HTR-8/SVneo (cell line): ENCODE data around the gene AADAC.
"Not testable (repeated sequence)": the region's sequence is repeated elsewhere in the genome, so short reads cannot be mapped to it uniquely, and the experiment has no call there.

Experiments
- DNase-seq: peaks from one replicate; pipeline ENCODE4 v3.0.0; 2011; ENCODE audit warnings: low spot score, mixed read lengths; ENCODE audit not compliant: insufficient read length
- FAIRE-seq: peaks from 2 replicates; lab custom pipeline; 2011; peaks lifted over from hg19 to GRCh38; lab: Jason Lieb, UNC

The AADAC gene

DNA sequence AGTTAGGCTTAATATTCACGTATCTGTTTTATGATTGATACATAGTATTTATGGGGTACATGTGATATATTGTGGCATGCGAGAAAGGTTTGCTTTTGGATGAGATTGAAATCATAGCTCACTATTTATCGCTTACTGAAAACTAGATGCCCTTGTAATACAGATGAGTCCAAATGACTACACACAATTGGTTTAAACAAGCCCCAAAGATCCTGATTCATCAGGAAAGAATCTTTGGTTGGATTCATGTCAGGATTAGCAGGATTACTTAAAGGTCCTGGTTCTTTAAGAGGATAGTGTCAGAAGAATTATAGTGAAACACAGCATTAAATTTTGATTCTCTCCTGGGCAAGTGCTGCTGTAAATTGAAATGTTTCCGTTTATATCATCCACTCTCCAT, 18.6 kb upstream of the AADAC start:
- DNase-seq (peak; percentile 42), FAIRE-seq (peak; percentile 36)

- FAIRE-seq (no peak), DNase-seq (no peak)
Observed at GRCh38 chr3:151796105-151796680, 17.7 kb upstream of the AADAC start.

- DNase-seq (no peak), FAIRE-seq (no peak)
Observed at GRCh38 chr3:151798466-151798865, 15.4 kb upstream of the AADAC start.

GRCh38 chr3:151800431-151800830, 13.5 kb upstream of the AADAC start:
- no peak for DNase-seq
- FAIRE-seq, result no peak

DNA sequence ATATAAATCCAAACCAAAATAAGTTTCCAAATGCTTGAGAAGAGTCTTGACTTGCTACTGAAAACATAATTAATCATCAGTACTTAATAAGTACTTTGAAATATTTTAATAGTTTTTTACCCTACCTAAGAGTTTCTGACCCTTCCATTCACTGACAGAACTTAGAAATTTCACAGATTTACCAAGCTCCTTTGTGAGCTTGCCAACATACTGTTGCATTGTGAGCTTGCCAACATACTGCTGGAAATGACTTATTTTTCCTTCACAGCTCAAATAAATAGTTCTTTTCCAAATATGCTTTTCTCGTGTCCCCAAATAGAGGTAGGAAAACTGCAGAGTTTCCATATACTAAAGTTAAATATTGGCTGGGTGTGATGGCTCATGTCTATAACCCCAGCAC, 9.6 kb upstream of the AADAC start:
- FAIRE-seq, result no peak

GRCh38 chr3:151806838-151807237, 7.1 kb upstream of the AADAC start:
- FAIRE-seq, result no peak
- DNase-seq, result no peak

More for the DNA sequence above, 9.6 kb upstream of the AADAC start:
- DNase-seq, result no peak

DNA sequence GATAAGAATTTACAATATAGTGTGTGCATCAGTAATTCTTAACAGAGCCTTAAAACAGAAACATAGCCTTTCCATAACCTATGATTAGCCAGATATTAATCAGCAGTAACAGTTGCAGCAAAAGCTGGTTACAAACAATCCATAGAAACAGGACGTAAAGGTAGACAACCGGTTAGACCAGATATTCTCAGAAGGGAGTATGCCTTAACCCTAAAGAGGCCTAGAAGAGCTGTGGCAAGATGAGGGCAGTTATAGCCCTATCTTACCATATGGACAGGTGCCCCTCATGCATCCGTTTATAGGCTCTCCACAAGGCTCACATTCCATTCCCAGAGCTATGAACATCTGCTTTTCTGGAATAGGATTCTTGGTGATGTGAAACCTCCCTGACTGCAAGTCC, 5.0 kb upstream of the AADAC start:
- FAIRE-seq, DNase-seq: not testable (repeated sequence)

GRCh38 chr3:151811474-151811873, 2.4 kb upstream of the AADAC start:
- DNase-seq, result no peak

DNA sequence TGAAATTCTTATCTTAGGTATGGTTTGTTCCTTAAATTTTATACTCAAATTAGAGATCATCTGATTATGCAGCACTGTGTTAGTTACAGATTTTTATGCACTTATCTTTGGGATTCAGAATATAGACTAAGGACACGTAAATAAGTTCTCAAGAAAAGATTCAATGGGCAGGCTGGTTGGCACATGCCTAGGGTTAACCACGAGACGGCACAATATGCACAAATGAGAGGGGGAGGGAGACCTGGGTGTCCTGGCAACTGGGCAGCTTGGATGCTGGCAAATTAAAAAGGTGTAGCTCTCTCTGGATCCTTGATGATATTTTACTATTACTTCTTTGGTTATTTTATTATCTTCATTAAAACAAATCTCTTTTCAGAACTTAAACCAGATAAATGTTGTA, 672 bp downstream of the AADAC start:
- DNase-seq (no peak), FAIRE-seq (no peak)

More at GRCh38 chr3:151811474-151811873, 2.4 kb upstream of the AADAC start:
- no peak for FAIRE-seq

- peak; percentile 56 for DNase-seq
- no peak for FAIRE-seq
Observed at GRCh38 chr3:151816091-151816604, 2.2 kb downstream of the AADAC start.

DNA sequence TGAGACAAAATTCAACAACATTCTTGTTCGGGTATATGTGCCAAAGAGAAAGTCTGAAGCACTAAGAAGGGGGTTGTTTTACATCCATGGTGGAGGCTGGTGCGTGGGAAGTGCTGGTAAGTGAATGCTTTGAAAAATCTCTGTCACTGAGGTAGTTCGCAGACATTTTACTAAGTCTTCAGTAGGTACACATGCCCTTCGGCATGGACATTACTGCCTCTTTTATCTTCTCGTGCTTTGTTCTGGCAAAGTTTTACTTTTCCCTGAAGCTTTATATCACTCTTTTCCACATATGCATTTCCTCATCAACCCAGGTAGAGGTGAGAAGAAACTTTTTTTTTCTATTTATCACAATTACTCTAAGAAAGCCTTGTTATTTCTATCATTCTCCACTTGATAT, 3.6 kb downstream of the AADAC start:
- FAIRE-seq, result no peak
- no peak for DNase-seq

- no peak for DNase-seq
- FAIRE-seq, result no peak
Observed at GRCh38 chr3:151818361-151818760, 4.4 kb downstream of the AADAC start.

GRCh38 chr3:151819910-151820309, 6.0 kb downstream of the AADAC start:
- DNase-seq (no peak), FAIRE-seq (no peak)

DNA sequence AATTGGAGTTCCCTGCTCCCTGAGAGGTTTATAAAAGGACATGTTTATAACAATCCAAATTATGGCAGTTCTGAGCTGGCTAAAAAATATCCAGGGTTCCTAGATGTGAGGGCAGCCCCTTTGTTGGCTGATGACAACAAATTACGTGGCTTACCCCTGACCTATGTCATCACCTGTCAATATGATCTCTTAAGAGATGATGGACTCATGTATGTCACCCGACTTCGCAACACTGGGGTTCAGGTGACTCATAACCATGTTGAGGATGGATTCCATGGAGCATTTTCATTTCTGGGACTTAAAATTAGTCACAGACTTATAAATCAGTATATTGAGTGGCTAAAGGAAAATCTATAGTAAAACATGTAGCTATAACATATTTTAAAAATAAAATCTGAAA, 13.9 kb downstream of the AADAC start:
- no peak for FAIRE-seq
- DNase-seq, result no peak

DNA sequence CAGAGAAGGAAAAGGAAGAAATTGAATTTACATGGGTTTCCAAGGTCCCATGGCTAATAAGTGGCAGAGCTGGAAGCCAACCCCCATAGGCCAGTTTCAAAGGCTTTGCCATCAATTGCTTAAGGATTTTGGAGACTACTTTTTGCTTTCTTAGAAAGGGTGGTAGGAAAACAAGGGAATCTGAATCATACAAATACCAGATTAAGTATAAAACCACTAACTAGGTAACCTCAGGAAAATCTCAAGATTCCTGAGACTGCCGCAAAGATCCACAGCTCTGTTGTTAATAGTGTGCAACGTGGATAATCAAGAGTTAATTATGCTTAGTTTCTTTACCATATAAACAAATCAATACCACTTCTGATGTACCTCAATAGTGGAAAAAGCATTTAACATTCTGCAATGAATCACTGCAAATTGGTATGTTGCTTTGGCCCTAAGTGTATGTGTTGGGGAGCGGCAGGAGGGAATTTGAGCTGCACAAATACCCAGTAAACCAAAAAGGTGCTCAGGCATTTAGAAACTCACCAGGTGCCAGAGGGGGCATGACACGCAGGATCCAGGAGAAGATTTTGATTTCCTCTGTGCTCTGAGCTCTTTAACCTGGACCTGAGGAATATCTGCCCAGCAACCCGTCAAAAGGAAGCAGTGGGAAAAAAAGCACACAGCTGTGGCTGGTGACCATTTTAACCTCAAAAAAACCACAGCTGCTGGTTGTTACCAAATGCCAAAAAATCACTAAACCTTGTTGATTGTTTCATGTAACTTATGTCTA, 22.0 kb downstream of the AADAC start:
- FAIRE-seq (no peak), DNase-seq (no peak)

- peak; percentile 49 for DNase-seq
- peak; percentile 36 for FAIRE-seq
Observed at GRCh38 chr3:151837057-151837456, 23.1 kb downstream of the AADAC start.

DNA sequence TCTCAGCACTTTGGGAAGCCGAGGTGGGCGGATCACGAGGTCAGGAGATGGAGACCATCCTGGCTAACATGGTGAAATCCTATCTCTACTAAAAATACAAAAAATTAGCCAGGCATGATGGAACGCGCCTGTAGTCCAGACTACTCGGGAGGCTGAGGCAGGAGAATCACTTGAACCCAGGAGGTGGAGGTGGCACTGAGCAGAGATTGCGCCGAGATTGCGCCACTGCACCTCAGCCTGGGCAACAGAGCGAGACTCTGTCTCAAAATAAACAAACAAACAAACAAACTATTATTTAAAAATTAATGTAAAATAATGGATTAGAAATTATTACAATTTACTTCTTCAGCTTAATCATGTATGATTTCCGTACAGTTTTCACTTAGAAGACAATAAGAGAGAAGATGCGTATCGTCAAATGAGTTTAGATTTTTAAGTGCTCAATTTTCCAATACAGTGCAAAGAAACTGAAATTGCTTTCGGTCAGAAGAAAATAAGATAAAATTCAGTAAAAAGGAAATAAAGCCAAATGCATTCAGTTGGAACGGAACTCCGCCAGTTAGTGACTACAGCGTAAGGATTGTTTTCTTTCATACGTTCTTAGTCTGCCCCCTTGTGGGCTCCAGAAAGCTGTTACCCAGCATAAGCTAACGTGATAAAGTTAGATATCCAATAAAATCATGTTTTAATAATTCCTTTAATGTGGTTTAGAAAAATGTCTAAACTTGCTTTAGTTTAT, 24.8 kb downstream of the AADAC start:
- FAIRE-seq, result no peak

DNA sequence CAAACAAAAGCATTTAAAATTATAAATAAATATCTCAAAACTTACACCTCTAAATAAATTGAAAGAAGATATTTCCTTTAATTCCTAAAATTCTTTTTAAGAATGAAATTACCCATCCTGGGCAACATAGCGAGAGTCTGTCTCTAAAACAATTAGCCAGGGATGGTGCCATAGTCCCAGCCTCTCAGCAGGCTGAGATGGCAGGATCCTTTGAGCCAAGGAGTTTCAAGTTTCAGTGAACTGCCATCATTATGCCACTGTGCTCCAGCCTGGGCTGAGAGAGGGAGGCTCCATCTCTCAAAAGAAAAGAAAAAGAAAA, 25.4 kb downstream of the AADAC start:
- no peak for DNase-seq
- FAIRE-seq, result no peak

More for the DNA sequence above, 24.8 kb downstream of the AADAC start:
- peak; percentile 57 for DNase-seq

DNA sequence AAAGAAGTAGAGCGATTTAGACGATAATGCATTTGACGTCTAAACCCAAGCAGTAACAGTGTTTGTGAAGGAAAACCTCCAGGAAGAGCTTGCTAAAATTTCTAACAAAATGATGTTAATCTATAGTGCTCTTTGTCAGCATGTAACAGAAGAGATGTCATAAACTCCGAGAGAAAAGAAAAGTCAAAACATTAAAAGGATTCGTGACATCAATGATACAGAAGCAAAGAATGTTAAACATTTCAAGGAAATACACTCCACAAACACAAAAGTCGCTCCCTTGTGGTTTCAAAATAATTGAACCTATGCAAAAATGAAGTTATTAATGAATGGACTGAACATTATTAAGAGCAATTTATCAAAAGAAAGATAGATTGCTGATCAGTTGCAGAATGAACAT, 27.9 kb downstream of the AADAC start:
- FAIRE-seq (no peak), DNase-seq (no peak)

DNA sequence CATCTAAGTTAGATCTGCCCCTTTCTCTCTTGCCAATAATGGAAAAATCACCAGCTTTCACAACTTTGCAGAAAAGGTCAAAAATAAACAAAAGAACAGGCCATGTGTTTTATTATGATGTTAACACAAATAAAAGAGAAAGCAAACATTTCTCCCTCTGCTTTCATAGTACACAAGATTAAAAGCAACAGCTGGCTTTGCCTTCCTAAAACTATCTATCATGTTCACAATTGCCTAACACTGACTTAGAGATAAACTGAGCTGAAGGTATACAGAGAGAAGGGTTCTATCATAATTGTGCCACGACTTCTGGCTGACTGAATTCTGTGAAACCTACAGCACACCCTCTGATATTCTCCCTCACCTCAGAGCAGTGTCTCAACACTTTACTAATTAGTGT, 29.4 kb downstream of the AADAC start:
- FAIRE-seq, result no peak
- DNase-seq, result no peak

DNA sequence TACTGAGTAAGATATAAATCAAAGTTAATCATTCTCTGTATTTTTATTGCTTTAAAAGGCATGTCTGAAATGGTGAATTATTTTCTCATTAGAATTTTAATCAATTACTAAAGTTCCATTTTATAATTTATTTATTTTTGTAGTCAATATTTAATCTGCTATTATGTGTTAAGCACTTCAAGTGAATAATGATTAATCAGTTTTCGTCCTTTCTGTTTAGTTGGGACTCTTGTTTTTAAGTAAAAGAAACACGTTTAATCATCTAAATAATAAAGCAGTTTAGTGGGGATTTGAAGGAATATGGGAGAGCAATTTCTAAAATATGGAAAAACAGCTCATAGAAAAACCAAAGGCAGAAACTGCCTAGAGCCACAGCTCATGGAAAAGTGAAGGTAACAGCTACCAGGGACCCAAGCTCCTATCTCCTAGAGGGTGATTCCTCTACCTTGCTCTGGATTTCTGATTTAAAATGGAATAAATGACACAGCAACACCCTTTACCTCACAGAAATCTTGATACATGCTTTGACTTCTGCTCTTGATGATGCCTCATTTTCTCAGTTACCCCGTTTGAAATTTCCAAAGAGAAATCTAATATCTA, 31.5 kb downstream of the AADAC start:
- no peak for DNase-seq
- no peak for FAIRE-seq
